Measurements from ENCODE around the gene IL4.

Gene IL4

DNA sequence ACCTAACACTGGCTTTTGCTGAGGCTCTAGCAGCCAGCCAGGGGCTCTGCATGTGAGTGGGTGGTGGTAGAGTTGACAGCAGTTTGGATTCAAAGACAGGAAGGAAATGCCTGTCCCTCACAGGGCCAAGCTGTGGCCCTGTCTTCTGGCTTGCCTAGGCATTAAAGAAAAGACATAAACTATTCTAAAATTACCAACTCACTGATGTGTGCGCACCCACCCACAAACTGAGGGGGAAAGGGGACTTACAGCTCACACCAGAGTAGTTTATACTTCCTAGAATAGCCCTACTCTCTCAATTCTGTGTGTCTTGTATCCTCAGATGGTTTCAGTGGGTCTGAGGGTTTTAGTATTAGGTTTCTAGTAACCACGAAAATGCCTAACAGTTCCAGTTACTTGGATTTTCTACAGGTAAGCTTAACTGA, 34.1 kb upstream of the IL4 start:
- no peak for TF ChIP-seq CTCF (IDR thresholded peaks at IDR 0.05; ENCODE audit: extremely low read depth, missing control alignments)
- DNase-seq (ENCODE audit: low spot score): peak; percentile 44

GRCh38 chr5:132640613-132641012, 33.2 kb upstream of the IL4 start:
- DNase-seq (ENCODE audit: low spot score): no peak
- no peak for TF ChIP-seq CTCF (IDR thresholded peaks at IDR 0.05; ENCODE audit: extremely low read depth, missing control alignments)

DNA sequence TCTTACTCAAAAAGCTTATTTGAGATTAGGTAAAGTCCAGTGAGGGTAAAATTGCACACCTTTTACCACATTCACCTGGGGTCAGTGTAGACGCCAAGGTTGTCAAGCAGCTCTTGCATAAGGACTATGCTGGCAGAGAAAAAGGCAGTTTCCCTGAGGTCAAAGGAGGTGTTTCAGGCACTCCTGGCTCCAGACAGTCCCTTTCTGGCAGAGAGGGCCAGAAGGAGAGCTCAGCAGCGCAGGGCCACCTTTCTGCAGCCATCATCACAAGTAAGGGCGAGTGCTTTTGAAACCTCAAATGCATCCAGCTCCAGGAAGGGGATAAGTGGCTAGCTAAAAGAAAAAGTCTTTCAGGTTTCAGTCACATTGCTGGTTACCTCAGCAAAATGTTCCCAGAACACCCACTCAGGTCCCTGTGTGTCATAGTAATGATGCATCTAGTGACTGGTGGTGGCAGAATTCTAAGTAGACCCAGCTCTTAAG, 32.5 kb upstream of the IL4 start:
- TF ChIP-seq CTCF (IDR thresholded peaks at IDR 0.05; ENCODE audit: extremely low read depth, missing control alignments): no peak
- DNase-seq (ENCODE audit: low spot score): peak; percentile 50

- no peak for TF ChIP-seq CTCF (IDR thresholded peaks at IDR 0.05; ENCODE audit: extremely low read depth, missing control alignments)
- DNase-seq (ENCODE audit: low spot score): no peak
Observed at GRCh38 chr5:132641841-132642240, 31.9 kb upstream of the IL4 start.

GRCh38 chr5:132644177-132644576, 29.6 kb upstream of the IL4 start:
- DNase-seq (ENCODE audit: low spot score): no peak
- no peak for TF ChIP-seq CTCF (IDR thresholded peaks at IDR 0.05; ENCODE audit: extremely low read depth, missing control alignments)

DNA sequence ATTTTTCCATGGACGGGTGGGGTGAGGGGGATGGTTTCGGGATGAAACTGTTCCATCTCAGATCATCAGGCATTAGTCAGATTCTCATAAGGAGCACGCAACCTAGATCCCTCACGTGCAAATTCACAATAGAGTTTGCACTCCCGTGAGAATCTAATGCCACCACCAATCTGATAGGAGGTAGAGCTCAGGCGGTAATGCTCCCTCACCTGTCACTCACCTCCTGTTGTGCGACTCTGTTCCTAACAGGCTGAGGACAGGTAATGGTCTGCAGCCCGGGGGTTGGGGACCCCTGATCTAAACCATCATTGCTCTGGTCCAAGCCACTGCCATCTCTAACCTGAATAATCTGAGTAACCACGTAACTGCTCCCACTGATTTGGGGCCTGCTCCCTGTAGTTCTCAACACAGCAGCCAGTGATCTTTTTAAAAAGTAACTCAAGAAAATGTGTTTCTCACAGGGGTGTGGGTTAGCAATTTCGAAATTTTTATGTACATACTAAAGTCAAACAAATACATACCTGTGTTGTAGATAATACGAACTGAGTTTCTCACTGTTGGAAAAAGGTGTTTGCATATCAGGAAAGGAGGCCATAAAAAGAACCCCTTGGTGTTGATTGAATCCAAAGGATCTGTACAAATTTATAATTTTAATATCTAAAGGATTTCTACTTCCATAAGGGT, 27.1 kb upstream of the IL4 start:
- TF ChIP-seq CTCF (IDR thresholded peaks at IDR 0.05; ENCODE audit: extremely low read depth, missing control alignments): no peak
- DNase-seq (ENCODE audit: low spot score): no peak

- DNase-seq (ENCODE audit: low spot score): no peak
- TF ChIP-seq CTCF (IDR thresholded peaks at IDR 0.05; ENCODE audit: extremely low read depth, missing control alignments): no peak
Observed at GRCh38 chr5:132647473-132647872, 26.3 kb upstream of the IL4 start.

Measured in GM20000 (cell line).